B cell (primary cell): ENCODE measurements around the gene PTPRN.

Source experiments
- EZH2 ChIP-seq: IDR thresholded peaks from 2 replicates; pipeline ENCODE4 v1.6.1; 2012; ENCODE audit warnings: borderline replicate concordance, low read depth, mild to moderate bottlenecking, moderate library complexity, low read length; ENCODE audit not compliant: insufficient read depth, poor library complexity, severe bottlenecking
- TF ChIP-seq, protein P1 (sequence below): fragments of 200-600 bp; IDR thresholded peaks from one replicate; pipeline ENCODE4 v1.8.0; 2022; ENCODE audit warnings: antibody characterized with exemption, mild to moderate bottlenecking

DNA sequence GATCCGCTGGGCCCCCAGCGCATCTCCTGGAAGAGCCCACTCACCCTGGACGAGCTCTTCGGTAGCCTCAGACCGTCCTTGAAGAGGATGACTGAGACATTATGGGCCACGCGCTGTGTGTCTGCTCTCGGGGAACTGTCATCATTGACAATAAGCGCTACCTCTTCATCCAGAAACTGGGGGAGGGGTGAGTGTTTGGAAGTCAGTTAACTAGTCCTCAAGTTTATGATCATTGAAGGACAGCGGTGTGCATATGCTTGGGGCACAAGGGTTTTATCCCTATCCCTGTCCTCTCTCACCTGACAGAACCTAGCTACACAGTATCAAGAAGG, 63.3 kb downstream of the PTPRN start:
- TF ChIP-seq, protein P1, sequence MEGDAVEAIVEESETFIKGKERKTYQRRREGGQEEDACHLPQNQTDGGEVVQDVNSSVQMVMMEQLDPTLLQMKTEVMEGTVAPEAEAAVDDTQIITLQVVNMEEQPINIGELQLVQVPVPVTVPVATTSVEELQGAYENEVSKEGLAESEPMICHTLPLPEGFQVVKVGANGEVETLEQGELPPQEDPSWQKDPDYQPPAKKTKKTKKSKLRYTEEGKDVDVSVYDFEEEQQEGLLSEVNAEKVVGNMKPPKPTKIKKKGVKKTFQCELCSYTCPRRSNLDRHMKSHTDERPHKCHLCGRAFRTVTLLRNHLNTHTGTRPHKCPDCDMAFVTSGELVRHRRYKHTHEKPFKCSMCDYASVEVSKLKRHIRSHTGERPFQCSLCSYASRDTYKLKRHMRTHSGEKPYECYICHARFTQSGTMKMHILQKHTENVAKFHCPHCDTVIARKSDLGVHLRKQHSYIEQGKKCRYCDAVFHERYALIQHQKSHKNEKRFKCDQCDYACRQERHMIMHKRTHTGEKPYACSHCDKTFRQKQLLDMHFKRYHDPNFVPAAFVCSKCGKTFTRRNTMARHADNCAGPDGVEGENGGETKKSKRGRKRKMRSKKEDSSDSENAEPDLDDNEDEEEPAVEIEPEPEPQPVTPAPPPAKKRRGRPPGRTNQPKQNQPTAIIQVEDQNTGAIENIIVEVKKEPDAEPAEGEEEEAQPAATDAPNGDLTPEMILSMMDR = no peak
- no peak for TF ChIP-seq EZH2
